OCI-LY3 (cell line): ENCODE measurements around the gene CROCC.

Source experiments
- H2AFZ ChIP-seq: fragments of 200-600, 300-600 bp; shearing (Covaris generic); 2 replicates; pipeline ENCODE4 v1.6.0; 2014; ENCODE audit warnings: antibody characterized with exemption, low read depth, low read length
- H3K27ac ChIP-seq: fragments of 200-600, 300-600 bp; sonication (generic); 2 replicates; pipeline ENCODE4 v1.5.1; 2014; ENCODE audit warnings: mild to moderate bottlenecking, low read length, moderate library complexity, mixed read lengths
- H3K27me3 ChIP-seq: fragments of 200-600, 300-600 bp; sonication (generic); 2 replicates; pipeline ENCODE4 v1.6.1; 2014; ENCODE audit warnings: low read depth, low read length, mixed read lengths
- H3K36me3 ChIP-seq: fragments of 200-600, 300-600 bp; sonication (generic); replicated peaks from 2 replicates; pipeline ENCODE3; 2014; ENCODE audit warnings: low read depth, low read length, mixed read lengths
- H3K4me1 ChIP-seq: fragments of 300-600, 200-600 bp; sonication (generic); 2 replicates; pipeline ENCODE4 v1.6.1; 2014; ENCODE audit warnings: low read length, mixed read lengths
- H3K4me2 ChIP-seq: fragments of 200-600, 300-600 bp; sonication (generic); 2 replicates; pipeline ENCODE4 v1.6.1; 2014; ENCODE audit warnings: low read length, mixed read lengths
- H3K4me3 ChIP-seq: fragments of 300-600, 200-600 bp; sonication (generic); 2 replicates; pipeline ENCODE4 v1.5.1; 2014; ENCODE audit warnings: antibody characterized with exemption, mild to moderate bottlenecking, low read length, moderate library complexity
- H3K79me2 ChIP-seq: fragments of 300-600, 200-600 bp; shearing (Covaris generic); 2 replicates; pipeline ENCODE4 v1.6.1; 2014; ENCODE audit warnings: mild to moderate bottlenecking, low read length, mixed read lengths
- H3K9ac ChIP-seq: fragments of 300-600, 200-600 bp; shearing (Covaris generic); 2 replicates; pipeline ENCODE4 v1.6.0; 2014; ENCODE audit warnings: mild to moderate bottlenecking, low read length, moderate library complexity
- H3K9me3 ChIP-seq: fragments of 200-600, 300-600 bp; shearing (Covaris generic); 2 replicates; pipeline ENCODE4 v1.6.1; 2014; ENCODE audit warnings: low read length, mixed read lengths; ENCODE audit not compliant: insufficient read depth
- H4K20me1 ChIP-seq: fragments of 200-600, 300-600 bp; sonication (generic); 2 replicates; pipeline ENCODE4 v1.6.1; 2016; ENCODE audit warnings: low read length, mixed read lengths; ENCODE audit not compliant: insufficient read depth
- CTCF ChIP-seq: fragments of 200-600, 300-600 bp; sonication (generic); IDR thresholded peaks from 2 replicates; pipeline ENCODE4 v1.5.1; 2014; ENCODE audit warnings: antibody characterized with exemption, low read length, low read depth
- EZH2phosphoT487 ChIP-seq: fragments of 200-600 bp; shearing (Covaris generic); IDR thresholded peaks from 2 replicates; pipeline ENCODE4 v1.6.1; 2018; ENCODE audit warnings: antibody characterized with exemption, mixed run types, low read depth

Gene CROCC

GRCh38 chr1:16986113-16986512 lies 64.4 kb downstream of the CROCC start:
- Histone ChIP-seq H3K4me3 (no peak overlapping the region), H3K79me2 (no peaks in the 10 kb centered on the region), H4K20me1 (no peaks in the 10 kb centered on the region), H3K27me3 (no peaks in the 10 kb centered on the region), H3K27ac (no peak overlapping the region), H3K9me3 (no peaks in the 10 kb centered on the region), H3K36me3 (no peaks in the 10 kb centered on the region), H3K4me2 (no peak overlapping the region), H2AFZ (no peak overlapping the region), H3K9ac (no peak overlapping the region), H3K4me1 (no peaks in the 10 kb centered on the region)
- TF ChIP-seq EZH2phosphoT487 (no peak), CTCF (no peak)

GRCh38 chr1:16986560-16986959 lies 64.8 kb downstream of the CROCC start:
- no peak overlapping the region for H3K4me2 ChIP-seq
- H3K9me3 ChIP-seq, result no peaks in the 10 kb centered on the region
- no peaks in the 10 kb centered on the region for H3K27me3 ChIP-seq
- H3K4me3 ChIP-seq, result no peak overlapping the region
- no peak overlapping the region for H3K9ac ChIP-seq
- TF ChIP-seq EZH2phosphoT487, result no peak
- TF ChIP-seq CTCF, result no peak
- no peak overlapping the region for H3K27ac ChIP-seq
- H2AFZ ChIP-seq, result no peak overlapping the region
- no peaks in the 10 kb centered on the region for H4K20me1 ChIP-seq
- no peaks in the 10 kb centered on the region for H3K4me1 ChIP-seq
- no peaks in the 10 kb centered on the region for H3K79me2 ChIP-seq
- H3K36me3 ChIP-seq, result no peaks in the 10 kb centered on the region

- Histone ChIP-seq H3K9ac (no peak overlapping the region), H3K4me1 (no peaks in the 10 kb centered on the region), H3K9me3 (no peaks in the 10 kb centered on the region), H3K27ac (no peak overlapping the region), H3K36me3 (no peaks in the 10 kb centered on the region), H3K27me3 (no peaks in the 10 kb centered on the region), H2AFZ (no peak overlapping the region), H3K4me2 (no peak overlapping the region), H3K4me3 (no peak overlapping the region), H3K79me2 (no peaks in the 10 kb centered on the region), H4K20me1 (no peaks in the 10 kb centered on the region)
- peak; percentile 36 for TF ChIP-seq CTCF
- no peak for TF ChIP-seq EZH2phosphoT487
Observed at GRCh38 chr1:16986962-16987361, 65.2 kb downstream of the CROCC start.

- H3K27ac ChIP-seq, result no peak overlapping the region
- no peak overlapping the region for H3K4me3 ChIP-seq
- no peaks in the 10 kb centered on the region for H4K20me1 ChIP-seq
- no peaks in the 10 kb centered on the region for H3K9me3 ChIP-seq
- H3K79me2 ChIP-seq, result no peaks in the 10 kb centered on the region
- no peaks in the 10 kb centered on the region for H3K4me1 ChIP-seq
- H3K4me2 ChIP-seq, result no peak overlapping the region
- H3K27me3 ChIP-seq, result no peaks in the 10 kb centered on the region
- H2AFZ ChIP-seq, result no peak overlapping the region
- no peak overlapping the region for H3K9ac ChIP-seq
- no peak for TF ChIP-seq EZH2phosphoT487
- TF ChIP-seq CTCF, result no peak
- H3K36me3 ChIP-seq, result no peaks in the 10 kb centered on the region
Observed at GRCh38 chr1:16988210-16988609, 66.5 kb downstream of the CROCC start.
